GM18868 (cell line): ENCODE measurements around the gene TRIM71.
"Not testable (repeated sequence)": the region's sequence is repeated elsewhere in the genome, so short reads cannot be mapped to it uniquely, and the experiment has no call there.

Source experiments
- ATAC-seq: cut with Tn5 transposase; IDR thresholded peaks from one replicate; pipeline ENCODE4 v1.9.1; 2021; ENCODE audit warnings: mild to moderate bottlenecking, moderate library complexity; ENCODE audit not compliant: unreplicated experiment

The TRIM71 gene

DNA sequence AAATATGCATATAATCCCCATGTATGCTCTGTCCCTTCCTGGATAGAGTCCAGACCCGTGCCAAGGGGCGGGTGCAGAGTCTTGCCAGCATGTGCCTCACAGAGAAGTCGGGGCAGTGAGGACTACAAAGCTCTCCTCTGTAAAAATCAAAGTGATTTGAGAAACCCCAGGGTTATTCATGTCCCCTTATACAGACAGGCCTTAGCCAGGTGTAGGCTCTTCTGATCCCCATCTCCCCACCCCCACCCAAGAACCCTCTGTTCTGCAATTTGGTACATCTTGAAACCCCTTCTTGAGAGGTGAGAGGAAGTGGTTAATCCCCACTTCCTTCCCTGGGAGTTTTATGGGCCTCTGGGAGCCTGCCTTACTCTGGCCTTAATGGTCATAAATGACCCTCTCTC lies 24.7 kb downstream of the TRIM71 start:
- no peak for ATAC-seq

DNA sequence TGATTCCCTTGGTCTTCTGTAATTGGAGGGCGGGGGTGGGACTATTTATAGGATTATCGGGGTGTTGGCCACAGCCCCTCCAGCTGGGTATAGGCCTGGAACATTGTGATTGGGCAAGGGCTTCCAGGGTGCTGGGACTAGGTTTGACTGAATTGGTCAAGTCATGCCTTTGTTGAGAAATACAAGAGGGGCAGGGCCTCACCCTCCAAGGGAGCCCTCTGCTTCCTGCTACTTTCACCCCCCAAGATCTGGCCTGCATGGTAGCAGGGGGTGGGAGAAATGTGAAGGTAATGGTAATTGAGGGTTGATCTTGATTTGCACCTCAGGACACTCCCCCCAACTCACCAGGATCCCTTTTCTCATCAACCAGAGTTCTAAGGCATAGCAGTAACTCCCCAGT lies 25.2 kb downstream of the TRIM71 start:
- ATAC-seq, result no peak

DNA sequence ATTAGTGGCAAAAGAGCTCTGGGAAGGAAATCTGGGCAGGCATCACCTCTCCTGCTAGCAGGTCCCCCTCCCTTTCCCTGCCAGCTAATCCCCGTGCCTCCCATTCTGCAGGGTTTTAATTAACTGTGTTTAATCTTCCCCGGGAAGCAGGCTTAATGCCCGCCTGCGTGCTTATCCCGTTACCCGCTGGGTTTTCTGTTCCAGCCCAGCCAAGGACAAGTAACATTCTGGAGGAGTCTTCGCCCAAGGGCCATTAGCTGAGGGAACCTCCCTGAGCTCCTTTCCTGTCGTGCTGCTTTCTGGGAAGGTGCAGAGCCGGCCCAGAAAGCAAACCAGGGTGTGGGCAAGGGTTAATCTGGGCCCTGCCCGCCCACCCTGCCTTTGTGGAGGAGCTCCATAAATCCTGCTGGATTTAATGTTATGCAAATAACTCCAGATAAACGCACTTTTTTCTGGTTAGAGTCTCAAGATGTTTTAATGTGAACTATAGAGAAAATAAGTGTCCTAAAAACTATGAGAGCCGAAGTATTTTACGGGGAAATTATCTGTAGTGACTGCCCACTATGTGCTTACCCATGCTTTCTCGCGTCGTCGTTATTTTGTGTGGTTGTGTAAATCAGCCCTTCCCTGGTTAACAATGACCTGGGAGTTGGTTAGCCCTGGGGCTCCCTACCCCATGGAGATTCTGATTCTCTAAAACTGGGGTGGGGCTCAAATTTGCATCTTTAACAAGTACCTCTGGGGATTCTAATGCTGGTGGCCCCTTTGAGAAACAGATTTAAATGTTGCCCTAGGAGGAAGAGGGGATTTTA lies 25.9 kb downstream of the TRIM71 start:
- no peak for ATAC-seq

DNA sequence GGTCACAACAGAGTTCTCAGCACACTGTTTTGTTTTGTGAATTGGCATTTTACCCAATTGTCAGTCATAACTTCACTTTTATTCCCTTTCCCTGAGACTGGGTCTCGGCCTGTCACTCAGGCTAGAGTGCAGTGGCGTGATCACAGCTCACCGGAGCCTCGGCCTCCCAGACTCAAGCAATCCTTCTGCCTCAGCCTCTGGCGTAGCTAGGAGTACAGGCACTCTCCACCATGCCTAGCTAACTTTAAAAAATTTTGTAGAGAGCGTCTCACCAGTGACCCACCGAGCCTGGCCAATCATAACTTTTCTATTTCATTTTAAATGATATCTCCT lies 26.5 kb downstream of the TRIM71 start:
- ATAC-seq, result no peak

DNA sequence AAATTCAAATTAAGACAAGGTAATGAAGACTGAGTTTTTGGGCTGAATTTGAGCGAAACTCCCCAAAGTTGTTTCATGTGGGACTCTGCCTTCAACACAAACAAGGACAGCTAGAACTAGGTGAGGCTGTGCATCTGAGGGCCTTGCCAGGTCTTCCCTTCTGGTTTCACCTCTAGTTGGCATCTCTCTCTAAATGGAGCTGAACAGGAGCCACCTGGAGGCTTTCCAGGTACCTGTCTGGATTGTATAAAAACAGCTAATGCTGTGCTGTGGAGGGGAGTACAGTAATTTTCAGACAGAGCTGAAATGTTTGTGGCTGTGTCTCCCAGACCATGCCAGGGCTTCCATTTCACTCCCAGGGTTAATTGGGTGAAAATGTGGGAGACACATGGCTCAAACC lies 27.1 kb downstream of the TRIM71 start:
- no peak for ATAC-seq

DNA sequence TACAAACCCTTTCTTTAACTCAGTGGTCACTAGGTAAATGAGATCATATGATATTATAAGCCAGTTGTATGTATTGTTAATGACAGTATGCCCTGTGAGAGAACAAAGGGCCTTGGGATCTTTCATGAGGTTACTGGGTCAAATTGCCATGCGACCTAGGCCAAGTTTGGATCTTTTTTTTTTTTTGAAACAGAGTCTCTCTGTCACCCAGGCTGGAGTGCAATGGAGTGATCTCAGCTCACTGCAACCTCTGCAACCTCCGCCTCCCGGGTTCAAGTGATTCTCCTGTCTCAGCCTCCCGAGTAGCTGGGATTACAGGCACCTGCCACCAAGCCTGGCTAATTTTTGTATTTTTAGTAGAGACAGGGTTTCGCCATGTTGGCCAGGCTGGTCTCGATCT lies 27.7 kb downstream of the TRIM71 start:
- not testable (repeated sequence) for ATAC-seq

DNA sequence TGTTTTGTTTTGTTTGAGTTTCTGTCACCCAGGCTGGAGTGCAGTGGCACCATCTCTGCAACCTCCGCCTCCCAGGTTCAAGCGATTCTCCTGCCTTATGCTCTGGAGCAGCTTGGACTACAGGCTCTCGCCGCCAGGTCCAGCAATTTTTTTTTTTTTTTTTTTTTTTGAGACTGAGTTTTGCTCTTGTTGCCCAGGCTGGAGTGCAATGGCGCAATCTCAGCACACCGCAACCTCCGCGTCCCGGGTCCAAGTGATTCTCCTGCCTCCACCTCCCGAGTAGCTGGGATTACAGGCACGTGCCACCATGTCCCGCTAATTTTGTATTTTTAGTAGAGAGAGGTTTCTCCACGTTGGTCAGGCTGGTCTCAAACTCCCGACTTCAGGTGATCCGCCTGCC lies 29.2 kb downstream of the TRIM71 start:
- ATAC-seq, result not testable (repeated sequence)

DNA sequence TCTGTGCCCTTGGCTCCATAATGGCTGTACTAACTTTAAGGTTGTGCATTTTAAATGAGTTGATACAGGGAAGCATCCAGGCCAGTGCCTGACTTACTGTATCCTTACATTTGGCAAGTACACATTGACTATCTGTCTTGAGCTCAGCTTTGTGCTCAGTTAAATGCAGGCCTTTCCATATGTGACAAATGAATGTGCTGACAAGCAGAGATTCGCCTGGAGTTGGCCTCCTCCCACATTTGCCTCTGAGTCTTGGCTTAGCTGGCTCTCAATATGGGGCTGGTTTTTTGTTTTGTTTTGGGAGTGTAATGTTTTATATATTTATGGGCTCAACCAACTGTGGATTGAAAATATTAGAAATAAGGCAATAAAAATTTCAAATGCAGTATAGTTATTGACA lies 29.7 kb downstream of the TRIM71 start:
- ATAC-seq, result no peak

DNA sequence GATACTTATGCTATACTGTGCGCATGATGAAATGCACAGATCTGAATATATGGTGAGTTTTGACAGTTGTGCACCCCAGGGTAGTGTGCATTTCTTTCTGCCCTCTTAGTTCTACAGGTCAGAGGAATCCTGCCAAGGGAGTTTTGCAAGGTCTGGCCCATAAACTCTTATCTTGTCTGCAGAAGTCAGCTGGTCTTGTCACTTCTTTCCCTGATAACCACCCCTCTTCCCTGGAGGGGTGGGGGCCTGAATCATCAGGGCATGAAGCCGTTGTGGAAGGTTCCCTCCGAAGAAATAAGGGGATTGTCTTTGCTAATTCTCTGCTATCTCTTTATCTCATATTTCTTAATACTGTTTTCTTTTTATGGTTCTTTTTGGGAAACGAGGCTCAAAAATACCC lies 30.4 kb downstream of the TRIM71 start:
- ATAC-seq, result no peak

DNA sequence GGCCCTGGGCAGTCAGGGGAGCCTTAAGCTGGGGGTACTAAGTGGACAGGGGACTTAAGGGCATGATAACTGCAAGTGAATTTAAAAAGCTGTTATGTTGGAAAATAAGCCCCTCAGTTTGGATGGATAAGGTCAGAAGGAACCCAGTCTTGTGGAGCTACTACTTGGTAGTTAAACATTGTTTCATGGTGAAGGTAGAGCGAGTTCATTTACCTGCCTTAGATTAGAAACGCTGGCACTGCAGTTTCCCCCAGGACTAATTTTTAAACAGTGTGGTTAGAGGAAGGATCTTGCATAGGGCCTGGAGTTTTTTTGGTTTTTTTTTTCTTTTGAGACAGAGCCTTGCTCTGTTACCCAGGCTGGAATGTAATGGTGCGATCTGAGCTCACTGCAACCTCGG lies 31.2 kb downstream of the TRIM71 start:
- ATAC-seq, result no peak

DNA sequence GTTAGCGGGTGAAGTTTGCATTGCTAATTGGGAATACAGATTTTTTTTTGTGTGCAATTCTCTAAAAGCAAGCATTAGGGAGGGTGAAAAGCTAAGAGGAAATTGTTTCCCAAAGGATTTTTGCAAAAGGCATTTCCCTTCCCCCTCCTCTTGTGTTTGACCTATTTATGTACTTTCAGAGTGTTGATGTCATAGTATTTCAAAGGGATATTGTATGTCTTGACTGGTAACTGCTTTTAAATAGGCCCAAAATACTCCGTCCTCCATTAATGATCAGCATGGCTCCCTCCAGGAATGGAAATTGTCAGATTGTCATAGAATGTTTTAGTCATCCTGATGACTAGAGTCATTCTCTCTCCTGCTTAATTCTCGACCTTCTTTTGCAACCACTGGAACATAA lies 32.4 kb downstream of the TRIM71 start:
- ATAC-seq, result no peak

DNA sequence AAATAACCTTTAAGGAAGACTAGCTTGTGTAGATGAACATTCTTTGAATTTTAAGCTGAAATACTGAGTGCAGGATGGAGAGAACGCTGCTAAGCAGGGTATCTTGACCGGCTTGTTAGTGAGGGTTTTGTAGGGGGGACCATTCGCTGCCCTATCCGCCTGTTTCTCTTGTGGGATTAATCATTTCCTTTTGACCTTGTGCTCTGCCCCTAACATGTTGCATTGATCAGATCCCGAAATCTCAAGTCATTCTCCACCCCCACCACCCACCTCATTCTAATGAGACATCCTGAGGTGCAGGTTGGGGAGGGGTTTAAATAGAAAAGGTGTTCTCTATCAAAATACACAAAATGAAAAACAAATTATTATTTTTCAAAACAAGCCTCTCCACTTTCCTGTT lies 32.8 kb downstream of the TRIM71 start:
- ATAC-seq, result no peak

DNA sequence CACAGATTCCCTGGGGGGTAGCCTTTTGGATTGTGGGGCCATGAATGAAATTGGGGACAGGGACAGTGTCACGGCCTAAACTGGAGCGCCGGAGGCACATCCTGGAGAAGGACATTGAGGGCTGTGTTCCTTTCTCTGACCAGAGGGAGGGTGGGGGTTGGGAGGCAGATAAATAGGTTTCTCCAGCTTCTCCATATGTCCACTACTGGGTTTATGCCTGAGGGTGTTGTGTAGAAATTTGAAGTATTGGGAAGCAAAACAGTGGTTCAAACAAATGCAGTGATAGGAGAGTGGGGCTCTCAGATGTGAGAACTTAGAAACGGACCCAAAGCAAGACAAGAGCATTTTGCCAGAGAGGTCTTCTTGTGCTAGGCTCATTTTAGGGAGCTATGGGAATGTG lies 34.3 kb downstream of the TRIM71 start:
- no peak for ATAC-seq

DNA sequence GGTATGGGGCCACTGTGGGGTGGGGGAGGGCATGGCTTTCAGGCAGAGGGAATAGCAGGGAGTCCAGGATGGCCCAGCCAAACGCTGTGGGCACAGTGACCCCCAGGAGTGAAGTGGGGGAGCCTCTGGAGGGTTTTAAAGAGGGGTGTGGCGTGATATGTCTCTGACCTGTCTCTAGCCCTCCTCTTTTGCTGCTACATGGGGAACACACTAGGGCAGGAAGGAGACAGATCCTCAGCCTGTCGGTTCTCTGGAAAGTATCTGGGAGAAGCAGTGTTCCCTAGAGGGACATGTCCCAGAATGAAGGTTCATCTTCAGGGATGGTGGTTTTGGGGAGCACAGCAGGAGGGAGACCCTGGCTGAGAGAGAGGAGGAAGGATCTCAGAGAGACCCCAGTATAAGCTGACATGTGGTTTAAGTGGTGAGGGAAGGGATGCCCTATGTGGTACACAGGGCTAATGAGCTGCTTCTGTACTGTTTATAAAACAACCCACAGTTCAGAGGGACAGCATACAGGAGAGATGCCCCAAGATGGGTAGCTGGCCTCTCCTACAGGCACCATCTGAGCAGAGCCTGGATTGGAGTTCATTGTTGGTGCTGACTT lies 37.7 kb downstream of the TRIM71 start:
- ATAC-seq, result no peak

DNA sequence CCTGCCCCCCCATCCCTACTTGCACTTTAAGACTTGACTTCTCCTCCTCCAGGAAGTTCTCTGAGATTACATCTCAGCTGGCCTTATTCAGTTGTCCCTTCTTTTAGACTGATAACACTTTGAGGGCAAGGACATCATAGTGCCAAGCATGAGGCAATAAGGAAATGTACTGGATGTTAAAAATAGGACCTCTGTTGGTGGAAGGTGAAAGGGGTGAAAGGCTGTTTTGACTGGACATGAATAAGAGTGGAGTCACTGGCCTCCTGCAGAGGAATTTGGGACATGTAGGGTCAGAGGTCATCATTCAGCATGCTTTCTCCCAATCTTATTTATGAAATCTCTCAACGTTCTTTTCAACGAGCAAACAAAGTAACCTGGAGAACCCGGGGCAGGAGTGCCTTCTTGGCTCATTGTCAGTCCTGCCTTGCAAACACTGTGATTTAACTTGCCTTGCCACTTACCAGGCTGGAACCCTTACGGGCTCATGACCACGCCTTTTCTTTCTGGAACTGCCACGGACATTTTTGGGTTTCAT lies 38.6 kb downstream of the TRIM71 start:
- ATAC-seq, result no peak

DNA sequence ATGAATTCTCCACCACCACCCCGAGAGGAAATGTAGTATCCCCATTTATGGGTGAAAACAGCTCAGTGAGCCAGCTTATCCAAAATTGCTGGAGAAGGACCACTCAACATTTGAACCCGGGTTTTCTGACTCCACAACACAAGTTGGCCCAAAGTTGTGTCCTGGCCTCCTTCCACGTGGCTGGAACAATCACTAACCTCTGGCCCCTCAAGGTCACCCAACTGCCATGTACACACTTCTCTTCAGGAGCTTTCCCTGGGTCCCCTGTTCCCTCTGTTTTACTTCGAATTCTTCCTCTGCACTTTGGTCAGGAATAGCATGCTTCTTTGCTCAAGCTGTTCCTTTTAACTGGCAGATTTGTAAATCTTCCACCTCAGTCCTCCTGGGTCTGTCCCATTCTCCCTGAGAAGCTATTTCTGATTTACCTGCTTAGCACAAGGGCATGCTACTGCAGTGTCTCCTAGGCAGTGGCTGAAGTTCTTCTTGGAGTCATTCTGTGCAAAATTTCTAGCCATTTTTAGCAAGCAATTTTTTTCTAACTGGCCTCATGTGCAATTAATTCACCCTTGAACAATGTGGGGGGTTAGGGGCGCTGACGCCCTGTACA lies 39.2 kb downstream of the TRIM71 start:
- no peak for ATAC-seq

DNA sequence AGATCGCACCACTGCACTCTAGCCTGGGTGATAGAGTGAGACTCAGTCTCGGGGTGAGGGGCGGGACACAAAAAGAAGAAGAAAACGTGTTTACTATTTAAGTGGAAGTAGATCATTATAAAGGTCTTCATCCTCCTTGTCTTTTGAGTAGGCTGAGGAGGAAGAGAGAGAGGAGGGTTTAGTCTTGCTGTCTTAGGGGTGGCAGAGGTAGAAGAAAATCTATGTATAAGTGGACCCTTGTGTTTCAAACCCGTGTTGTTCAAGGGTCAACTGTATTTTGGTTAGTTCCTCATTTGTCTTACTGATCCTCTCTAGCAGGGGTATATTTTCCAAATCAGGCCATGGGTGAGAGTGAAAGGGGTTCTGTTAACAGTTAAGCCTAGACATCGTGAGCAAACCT lies 40.1 kb downstream of the TRIM71 start:
- no peak for ATAC-seq

DNA sequence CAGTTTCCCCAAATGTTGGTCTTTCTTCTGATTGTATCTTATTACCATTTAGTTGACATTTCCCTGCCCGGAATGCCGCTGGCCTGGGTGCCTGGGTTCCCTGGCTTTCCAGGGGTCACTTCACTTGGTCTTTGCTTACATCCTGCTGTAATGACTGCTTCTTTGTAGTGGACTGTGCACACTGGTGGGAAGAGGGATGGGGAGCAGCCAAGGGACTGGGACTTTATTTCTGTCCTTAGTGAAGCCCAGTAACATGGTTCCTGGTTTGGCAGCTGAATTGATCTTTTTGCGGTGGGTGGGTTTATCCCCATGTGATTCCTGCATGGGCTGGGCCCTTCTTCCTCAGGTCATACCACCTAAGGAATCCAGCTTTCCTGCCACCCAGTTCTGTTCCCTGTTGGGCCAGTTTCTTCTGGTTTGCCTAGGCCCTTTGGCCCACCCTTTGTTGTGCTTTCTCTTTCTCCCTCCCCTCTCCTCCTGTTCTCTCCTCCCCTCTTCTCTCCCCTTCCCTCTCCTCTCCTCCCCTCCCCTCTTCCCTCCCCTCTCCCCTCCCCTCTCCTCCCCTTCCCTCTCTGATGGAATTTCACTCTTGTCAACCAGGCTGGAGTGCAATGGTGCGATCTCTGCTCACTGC lies 41.9 kb downstream of the TRIM71 start:
- no peak for ATAC-seq

DNA sequence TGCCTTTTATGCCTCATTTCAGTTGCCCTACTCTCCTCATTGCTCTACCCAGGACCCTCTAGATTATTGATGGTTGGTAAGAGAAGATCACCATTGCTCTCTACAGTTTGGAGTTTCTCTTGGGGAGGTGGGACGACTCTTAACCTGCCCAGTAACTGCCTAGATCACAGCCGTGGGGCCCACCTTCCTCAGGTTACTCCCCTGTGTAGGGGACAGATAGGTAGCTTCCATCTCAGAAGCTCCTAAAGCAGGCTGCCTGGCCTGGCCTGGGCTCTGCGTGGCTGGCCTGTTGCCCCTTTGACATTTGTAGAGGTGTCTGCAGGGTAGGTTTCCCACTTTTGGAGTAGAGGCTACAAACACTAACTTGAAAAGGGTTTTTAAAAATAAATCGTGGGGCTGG lies 42.7 kb downstream of the TRIM71 start:
- ATAC-seq, result no peak

DNA sequence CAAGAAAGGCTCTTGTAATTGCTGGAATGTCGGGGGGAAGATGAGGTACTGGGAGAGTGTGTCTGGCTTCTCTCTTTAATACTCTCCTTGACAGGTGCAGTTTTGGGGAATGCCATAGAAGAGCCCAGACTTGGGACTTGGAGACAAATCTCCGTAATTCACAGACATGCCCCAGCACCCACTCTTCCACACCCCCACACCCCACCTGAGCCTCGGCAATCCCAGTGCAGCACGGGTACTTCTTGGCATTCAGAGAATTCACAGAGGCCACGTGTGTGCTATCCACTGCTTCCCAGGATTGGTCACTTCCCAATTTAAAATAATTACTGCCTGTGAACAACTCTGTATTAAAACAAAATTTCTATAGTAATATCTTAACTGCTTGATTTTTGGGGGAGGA lies 43.9 kb downstream of the TRIM71 start:
- no peak for ATAC-seq

DNA sequence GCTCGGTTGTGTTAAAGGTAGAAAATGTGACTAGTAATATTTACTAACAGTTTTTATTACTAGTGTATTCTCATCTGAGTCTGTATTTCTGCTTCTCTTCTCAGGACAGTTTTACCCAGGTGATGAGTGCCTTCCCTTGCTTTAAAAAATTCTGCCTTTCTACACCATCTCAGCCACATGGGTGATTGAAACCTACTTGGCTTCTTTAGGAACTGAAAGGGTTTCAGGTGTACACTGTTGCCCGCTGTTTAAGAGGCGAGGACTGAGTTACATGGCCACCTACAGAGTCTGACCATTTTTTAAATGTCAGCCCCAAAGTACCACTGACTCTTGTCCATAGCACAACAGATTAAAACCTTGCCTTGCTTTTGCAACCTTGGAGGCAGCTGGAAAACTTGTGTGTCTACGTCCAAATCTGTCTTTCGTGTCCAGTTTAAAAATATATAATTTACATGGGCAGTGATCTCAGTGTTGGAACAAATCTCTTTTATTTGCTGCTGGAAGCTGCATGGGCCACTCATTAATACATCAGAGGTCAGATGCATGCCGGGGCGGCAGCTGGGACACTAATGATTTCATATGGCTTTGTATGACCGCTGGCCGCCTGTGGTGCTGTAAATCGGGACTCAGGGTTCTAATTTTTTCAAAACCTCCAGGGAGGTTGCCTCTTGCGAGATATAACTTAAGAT lies 44.6 kb downstream of the TRIM71 start:
- ATAC-seq, result no peak
